ENCODE measurements around the gene TMEM164. TPM values are rescaled to one million over a fixed set of nuclear protein-coding genes. Genes with fewer than 3 reads are reported as not detected.

TMEM164 gene
- total and polyA plus RNA-seq, 2 experiments from 2014 or later: 3.4 to 17.2 TPM

- Histone ChIP-seq H4K20me1 (replicated peaks; ENCODE audit: insufficient read depth) (no peaks in the 10 kb centered on the region), H3K4me1 (ENCODE audit: insufficient read depth) (no peaks in the 10 kb centered on the region; the same call in 1 of the 2 replicates), H3K9me2 (ENCODE audit: insufficient read depth) (no peaks in the 10 kb centered on the region), H3K27ac (ENCODE audit: low read depth) (no peak overlapping the region), H3F3A (replicated peaks; ENCODE audit: low read depth) (no peaks in the 10 kb centered on the region), H3K4me3 (no peak overlapping the region), H3K4me2 (no peak overlapping the region), H3K79me2 (replicated peaks; ENCODE audit: insufficient read depth) (no peaks in the 10 kb centered on the region), H2AFZ (no peak overlapping the region), H3K27me3 (ENCODE audit: insufficient read depth) (no peaks in the 10 kb centered on the region), H3K36me3 (ENCODE audit: insufficient read depth) (no peaks in the 10 kb centered on the region)
- Mint-ChIP-seq H3K36me3 (ENCODE audit: low read depth) (no peaks in the 10 kb centered on the region), H3K27me3 (ENCODE audit: insufficient read depth, low read depth, poor library complexity) (no peaks in the 10 kb centered on the region), H3K4me3 (no peak overlapping the region), H3K9me3 (no peaks in the 10 kb centered on the region), H3K4me1 (peaks cover 11% of the 10 kb centered on the region; the same call in 2 of the 3 replicates), H3K27ac (no peak overlapping the region)
- no peak for DNase-seq (ENCODE audit: low spot score)
- TF ChIP-seq STAT1 (IDR thresholded peaks at IDR 0.05; ENCODE audit: unreplicated experiment) (no peak), POLR2AphosphoS5 (IDR thresholded peaks at IDR 0.05; ENCODE audit: low read depth) (no peak), CREB1 (CRISPR knock-in tag; IDR thresholded peaks at IDR 0.05; ENCODE audit: low read depth) (no peak)
- ATAC-seq: peak; percentile 48; the same call in 2 of the 3 replicates
Observed at GRCh38 chrX:110103344-110103743, 100.4 kb downstream of the TMEM164 start.

GRCh38 chrX:110104078-110104477 is 101.2 kb downstream of the TMEM164 start:
- Mint-ChIP-seq H3K27ac (no peak overlapping the region), H3K4me1 (peaks cover 14% of the 10 kb centered on the region; the same call in 2 of the 3 replicates), H3K4me3 (no peak overlapping the region), H3K36me3 (ENCODE audit: low read depth) (no peaks in the 10 kb centered on the region), H3K27me3 (ENCODE audit: insufficient read depth, low read depth, poor library complexity) (no peaks in the 10 kb centered on the region), H3K9me3 (no peaks in the 10 kb centered on the region)
- Histone ChIP-seq H3K4me2 (no peak overlapping the region), H4K20me1 (replicated peaks; ENCODE audit: insufficient read depth) (no peaks in the 10 kb centered on the region), H3F3A (replicated peaks; ENCODE audit: low read depth) (no peaks in the 10 kb centered on the region), H3K4me3 (no peak overlapping the region), H3K4me1 (ENCODE audit: insufficient read depth) (no peaks in the 10 kb centered on the region; the same call in 1 of the 2 replicates), H3K9me2 (ENCODE audit: insufficient read depth) (no peaks in the 10 kb centered on the region), H2AFZ (no peak overlapping the region), H3K27ac (ENCODE audit: low read depth) (no peak overlapping the region), H3K36me3 (ENCODE audit: insufficient read depth) (no peaks in the 10 kb centered on the region), H3K27me3 (ENCODE audit: insufficient read depth) (no peaks in the 10 kb centered on the region), H3K79me2 (replicated peaks; ENCODE audit: insufficient read depth) (no peaks in the 10 kb centered on the region)
- no peak for DNase-seq (ENCODE audit: low spot score)
- ATAC-seq: no peak
- TF ChIP-seq ZNF331 (CRISPR knock-in tag; IDR thresholded peaks at IDR 0.05; ENCODE audit: low read depth) (no peak), STAT1 (IDR thresholded peaks at IDR 0.05; ENCODE audit: unreplicated experiment) (no peak), REST (IDR thresholded peaks at IDR 0.05; ENCODE audit: unreplicated experiment) (no peak), JUNB (IDR thresholded peaks at IDR 0.05; ENCODE audit: unreplicated experiment) (no peak), ZNF114 (CRISPR knock-in tag; IDR thresholded peaks at IDR 0.05) (no peak), CREB1 (CRISPR knock-in tag; IDR thresholded peaks at IDR 0.05; ENCODE audit: low read depth) (no peak), EZH2 (IDR thresholded peaks at IDR 0.05; ENCODE audit: low read depth, unreplicated experiment) (no peak), NANOG (IDR thresholded peaks at IDR 0.05; ENCODE audit: borderline replicate concordance) (no peak), ZNF462 (CRISPR knock-in tag; IDR thresholded peaks at IDR 0.05) (no peak)
